Keratinocyte (primary cell): ENCODE data around the gene ABLIM1. TPM values are rescaled to one million over a fixed set of nuclear protein-coding genes. Genes with fewer than 3 reads are reported as not detected.

Experiments
- DNase-seq: peaks from one replicate; pipeline ENCODE4 v3.0.0-alpha.2; 2011; ENCODE audit warnings: low read depth, missing footprints, low spot score
- FAIRE-seq: peaks from 2 replicates; lab custom pipeline; 2011; peaks lifted over from hg19 to GRCh38; lab: Jason Lieb, UNC
- H2AFZ ChIP-seq: 2 replicates; pipeline ENCODE4 v1.6.0; 2012; ENCODE audit warnings: low read length, control low read depth, inconsistent platforms; ENCODE audit not compliant: control insufficient read depth
- H3K27ac ChIP-seq: 2 replicates; pipeline ENCODE4 v1.5.1; 2011; ENCODE audit warnings: low read length; ENCODE audit not compliant: control insufficient read depth, insufficient read depth
- H3K27me3 ChIP-seq: 3 replicates; pipeline ENCODE4 v1.6.0; 2011; ENCODE audit warnings: low read length; ENCODE audit not compliant: control insufficient read depth, insufficient read depth; ENCODE audit errors: extremely low read depth
- H3K36me3 ChIP-seq, 2 experiments: 2 replicates in 1 of 2; 3 replicates in 1 of 2; pipeline ENCODE4 v1.5.1; 2011; ENCODE audit warnings: low read length in 2 of 2, mild to moderate bottlenecking in 1 of 2; ENCODE audit not compliant: control insufficient read depth in 2 of 2, insufficient read depth in 2 of 2; ENCODE audit errors: extremely low read depth in 1 of 2
- H3K4me1 ChIP-seq: 3 replicates; pipeline ENCODE4 v1.5.1; 2011; ENCODE audit warnings: low read length; ENCODE audit not compliant: control insufficient read depth, insufficient read depth; ENCODE audit errors: extremely low read depth
- H3K4me2 ChIP-seq: 3 replicates; pipeline ENCODE4 v1.6.0; 2011; ENCODE audit warnings: low read depth, low read length; ENCODE audit not compliant: control insufficient read depth, insufficient read depth; ENCODE audit errors: extremely low read depth
- H3K4me3 ChIP-seq, 3 experiments: fragments of 200-600 bp in 1 of 3; sonication (generic) in 1 of 3; 2 replicates in 2 of 3; 3 replicates in 1 of 3; pipeline ENCODE4 v1.5.1; 2011 to 2016; ENCODE audit warnings: low read length in 3 of 3, mild to moderate bottlenecking in 3 of 3, control low read depth in 2 of 3, inconsistent platforms in 1 of 3, low read depth in 1 of 3, mixed read lengths in 1 of 3, mixed run types in 1 of 3, moderate library complexity in 1 of 3; ENCODE audit not compliant: control insufficient read depth in 2 of 3, insufficient read depth in 2 of 3; ENCODE audit errors: extremely low read depth in 1 of 3
- H3K79me2 ChIP-seq: 2 replicates; pipeline ENCODE4 v1.6.0; 2012; ENCODE audit warnings: low read length; ENCODE audit not compliant: control insufficient read depth, insufficient read depth
- H3K9ac ChIP-seq: 3 replicates; pipeline ENCODE4 v1.6.0; 2011; ENCODE audit warnings: low read length; ENCODE audit not compliant: control insufficient read depth, insufficient read depth; ENCODE audit errors: extremely low read depth
- H3K9me1 ChIP-seq: 3 replicates; pipeline ENCODE4 v1.6.0; 2011; ENCODE audit warnings: low read length; ENCODE audit not compliant: control insufficient read depth, insufficient read depth; ENCODE audit errors: extremely low read depth
- H3K9me3 ChIP-seq: 2 replicates; pipeline ENCODE4 v1.5.1; 2012; ENCODE audit warnings: low read depth, low read length; ENCODE audit not compliant: control insufficient read depth
- H4K20me1 ChIP-seq: 3 replicates; pipeline ENCODE4 v1.6.0; 2011; ENCODE audit warnings: low read length; ENCODE audit not compliant: control insufficient read depth, insufficient read depth; ENCODE audit errors: extremely low read depth
- EZH2 ChIP-seq: IDR thresholded peaks from one replicate; pipeline ENCODE4 v1.6.1; 2012; ENCODE audit warnings: inconsistent platforms, mild to moderate bottlenecking, low read length, moderate library complexity
- dilution Hi-C: fragments of 300-500 bp; cut with MboI; formaldehyde crosslinking; loops from one replicate; pipeline ENCODE4 v1.7.0; 2020; ENCODE audit warnings: low sequenced_read_pairs; ENCODE audit not compliant: extremely low pct_ligation_motif_present
- polyA plus RNA-seq, 5 experiments: library from polyadenylated mRNA; depleted of rRNA in 3 of 5; stranded (reverse) in 3 of 5; stranded (forward) in 1 of 5; unstranded in 1 of 5; fragments of >200 nt; gene quantifications; 1 replicate in 1 of 5; 2 replicates in 3 of 5; 3 replicates in 1 of 5; pipeline versions ENCODE4 v1.2.1 to v1.2.3, GENCODE V29; 2011 to 2012; ENCODE audit warnings: missing spikeins in 2 of 5, low read depth in 1 of 5, low replicate concordance in 1 of 5
- TF ChIP-seq, protein P1 (sequence below), 3 experiments: IDR thresholded peaks in 1 of 3; conservative IDR thresholded peaks in 1 of 3; optimal IDR thresholded peaks in 1 of 3; 2 replicates in 2 of 3; 3 replicates in 1 of 3; pipeline versions ENCODE3 to v1.5.1; 2011; ENCODE audit warnings: low read length in 3 of 3, mild to moderate bottlenecking in 3 of 3, moderate library complexity in 2 of 3, control low read depth in 1 of 3, inconsistent platforms in 1 of 3; ENCODE audit not compliant: insufficient read depth in 2 of 3; ENCODE audit errors: extremely low read depth in 1 of 3

ABLIM1 gene
- polyA plus RNA-seq, 1 donor (not counting 4 experiments of a cell fraction or from before 2014, with no cell fraction given) = 55.2 TPM

DNA sequence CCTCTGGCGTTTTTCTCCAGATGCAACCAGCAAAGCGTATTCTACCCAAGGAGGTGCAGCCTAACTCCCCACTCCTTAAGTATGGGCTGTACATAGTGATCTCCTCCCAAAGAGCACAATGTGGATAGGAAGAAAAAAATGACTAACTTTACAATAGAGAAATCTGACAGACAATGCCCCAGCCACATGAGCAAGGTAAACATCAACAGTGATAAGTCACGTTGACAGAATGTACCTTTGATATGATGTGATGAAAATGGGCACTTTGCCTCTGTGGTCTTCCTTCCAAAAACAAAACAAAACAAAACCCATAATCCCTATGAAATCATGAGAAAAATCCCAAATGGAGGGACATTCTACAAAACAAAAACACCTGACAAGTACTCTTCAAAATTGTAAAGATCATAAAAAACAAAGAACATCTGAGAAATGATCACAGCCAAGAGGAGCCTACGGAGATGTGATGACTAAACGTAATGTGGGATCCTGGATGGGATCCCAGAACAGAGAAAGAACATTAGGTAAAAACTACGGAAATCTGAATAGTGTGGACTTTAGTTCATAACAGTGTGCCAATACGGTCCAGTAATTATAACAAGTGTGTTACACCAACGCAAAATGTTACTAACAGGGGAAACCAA, 50.6 kb downstream of the ABLIM1 start:
- TF ChIP-seq, protein P1, sequence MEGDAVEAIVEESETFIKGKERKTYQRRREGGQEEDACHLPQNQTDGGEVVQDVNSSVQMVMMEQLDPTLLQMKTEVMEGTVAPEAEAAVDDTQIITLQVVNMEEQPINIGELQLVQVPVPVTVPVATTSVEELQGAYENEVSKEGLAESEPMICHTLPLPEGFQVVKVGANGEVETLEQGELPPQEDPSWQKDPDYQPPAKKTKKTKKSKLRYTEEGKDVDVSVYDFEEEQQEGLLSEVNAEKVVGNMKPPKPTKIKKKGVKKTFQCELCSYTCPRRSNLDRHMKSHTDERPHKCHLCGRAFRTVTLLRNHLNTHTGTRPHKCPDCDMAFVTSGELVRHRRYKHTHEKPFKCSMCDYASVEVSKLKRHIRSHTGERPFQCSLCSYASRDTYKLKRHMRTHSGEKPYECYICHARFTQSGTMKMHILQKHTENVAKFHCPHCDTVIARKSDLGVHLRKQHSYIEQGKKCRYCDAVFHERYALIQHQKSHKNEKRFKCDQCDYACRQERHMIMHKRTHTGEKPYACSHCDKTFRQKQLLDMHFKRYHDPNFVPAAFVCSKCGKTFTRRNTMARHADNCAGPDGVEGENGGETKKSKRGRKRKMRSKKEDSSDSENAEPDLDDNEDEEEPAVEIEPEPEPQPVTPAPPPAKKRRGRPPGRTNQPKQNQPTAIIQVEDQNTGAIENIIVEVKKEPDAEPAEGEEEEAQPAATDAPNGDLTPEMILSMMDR (optimal IDR thresholded peaks at IDR 0.05 in 1 of 3, IDR thresholded peaks at IDR 0.05 in 1 of 3, conservative IDR thresholded peaks at IDR 0.05 in 1 of 3; ENCODE audit: extremely low read depth in 1 of 3, insufficient read depth in 2 of 3, low read length in 3 of 3) = no peak
- no peak for TF ChIP-seq EZH2
- Histone ChIP-seq H3K4me1 (no peaks in the 10 kb centered on the region), H3K9me3 (no peaks in the 10 kb centered on the region), H3K9me1 (no peaks in the 10 kb centered on the region), H3K9ac (no peak overlapping the region), H3K36me3 (no peaks in the 10 kb centered on the region), H3K27me3 (no peaks in the 10 kb centered on the region), H3K4me3 (no peak overlapping the region), H3K27ac (no peak overlapping the region), H4K20me1 (no peaks in the 10 kb centered on the region), H2AFZ (no peak overlapping the region), H3K79me2 (no peaks in the 10 kb centered on the region), H3K4me2 (no peak overlapping the region)
- dilution Hi-C loops = no loop called here
- no peak for DNase-seq
- peak; percentile 71 for FAIRE-seq

DNA sequence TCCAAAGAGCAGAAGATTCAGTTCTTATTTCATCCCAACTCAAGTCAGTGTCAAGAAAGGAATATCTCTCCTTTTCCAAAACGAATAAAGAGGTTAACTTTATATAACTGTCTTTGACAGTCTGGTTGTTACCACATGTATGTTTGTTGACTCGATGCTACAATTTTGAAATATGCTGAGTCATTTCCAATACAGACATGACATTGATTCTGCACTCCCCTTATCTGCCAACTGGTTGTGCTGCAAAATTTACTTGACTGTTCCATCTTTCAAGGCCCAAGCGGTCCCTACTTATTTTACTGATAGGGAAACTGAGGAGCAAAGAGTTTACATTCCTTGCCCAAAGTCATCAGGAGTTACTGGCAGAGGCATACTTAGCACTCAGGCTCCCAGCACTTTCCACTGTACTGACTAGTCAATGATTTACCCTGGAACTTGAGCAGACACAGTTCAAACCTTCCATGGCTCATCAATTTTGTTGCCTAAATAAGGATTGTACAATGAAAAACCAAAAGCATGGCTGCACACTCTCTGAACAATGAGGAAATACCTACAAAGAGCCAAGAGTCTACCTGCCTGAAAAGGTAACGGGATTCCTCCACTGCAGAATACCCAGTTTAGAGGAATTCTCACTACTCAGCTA, 52.8 kb downstream of the ABLIM1 start:
- no peak overlapping the region for H3K4me2 ChIP-seq
- no peaks in the 10 kb centered on the region for H3K9me3 ChIP-seq
- H3K9ac ChIP-seq = no peak overlapping the region
- FAIRE-seq (peak; percentile 5), DNase-seq (no peak)
- no peaks in the 10 kb centered on the region for H3K79me2 ChIP-seq
- dilution Hi-C loops = no loop called here
- H3K9me1 ChIP-seq = no peaks in the 10 kb centered on the region
- H3K27ac ChIP-seq = no peak overlapping the region
- H3K27me3 ChIP-seq = no peaks in the 10 kb centered on the region
- H3K36me3 ChIP-seq = no peaks in the 10 kb centered on the region
- H2AFZ ChIP-seq = no peak overlapping the region
- H3K4me1 ChIP-seq = no peaks in the 10 kb centered on the region
- no peaks in the 10 kb centered on the region for H4K20me1 ChIP-seq
- TF ChIP-seq, protein P1 (optimal IDR thresholded peaks at IDR 0.05 in 1 of 3, IDR thresholded peaks at IDR 0.05 in 1 of 3, conservative IDR thresholded peaks at IDR 0.05 in 1 of 3; ENCODE audit: extremely low read depth in 1 of 3, insufficient read depth in 2 of 3, low read length in 3 of 3) = no peak
- no peak for TF ChIP-seq EZH2
- H3K4me3 ChIP-seq = no peak overlapping the region
